ENCODE measurements around the gene CRP.

DNA sequence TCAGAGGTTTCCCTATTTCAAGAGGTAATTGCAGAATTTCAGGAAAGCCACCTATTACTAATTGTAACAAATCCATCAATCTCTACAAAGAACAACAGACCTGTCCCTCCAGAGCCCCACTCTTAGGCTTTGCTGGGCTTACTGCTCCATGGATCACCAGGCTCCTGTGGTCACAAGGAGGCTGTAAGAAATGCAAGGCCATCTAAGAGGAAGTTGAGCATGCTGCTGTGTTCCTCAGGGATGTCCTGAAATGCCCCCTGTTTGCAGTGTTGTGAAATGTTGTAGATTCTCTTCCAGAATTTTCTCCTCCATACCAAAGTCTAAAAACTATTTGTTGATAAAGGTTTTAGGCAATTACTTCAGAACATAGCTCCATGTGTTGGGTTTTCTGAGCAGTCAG, 42.0 kb upstream of the CRP start:
- TF ChIP-seq CTCF (IDR thresholded peaks at IDR 0.05), result no peak
- TF ChIP-seq POLR2A (IDR thresholded peaks at IDR 0.05), result no peak

Measured in testis (tissue), 2 donors.